PFSK-1 (cell line): Measurements from ENCODE around the gene JAK1.

Experiments used
- FOXP2 ChIP-seq: optimal IDR thresholded peaks from 2 replicates; pipeline ENCODE3; 2011; ENCODE audit warnings: borderline replicate concordance, control low read depth, inconsistent platforms; ENCODE audit not compliant: insufficient read depth; ENCODE audit errors: extremely low read length, extremely low read depth
- POLR2AphosphoS5 ChIP-seq: IDR thresholded peaks from 2 replicates; pipeline ENCODE4 v1.6.1; 2012; ENCODE audit warnings: low read depth, mild to moderate bottlenecking, control low read depth, low read length, moderate library complexity
- SIN3A ChIP-seq: IDR thresholded peaks from 2 replicates; pipeline ENCODE4 v1.6.1; 2012; ENCODE audit warnings: mild to moderate bottlenecking, low read length, moderate library complexity, borderline replicate concordance; ENCODE audit not compliant: insufficient read depth
- TAF1 ChIP-seq: IDR thresholded peaks from 2 replicates; pipeline ENCODE4 v1.6.1; 2012; ENCODE audit warnings: low read length, control low read depth, borderline replicate concordance; ENCODE audit not compliant: insufficient read depth
- TF ChIP-seq, protein P1 (sequence below), 2 experiments: IDR thresholded peaks; 2 replicates each; pipeline versions ENCODE4 v1.6.1 to v1.8.0; 2011 to 2012; ENCODE audit warnings: low read depth in 2 of 2, low read length in 2 of 2, control low read depth in 1 of 2, inconsistent platforms in 1 of 2, mild to moderate bottlenecking in 1 of 2, moderate library complexity in 1 of 2; ENCODE audit not compliant: insufficient read depth in 1 of 2

The JAK1 gene

DNA sequence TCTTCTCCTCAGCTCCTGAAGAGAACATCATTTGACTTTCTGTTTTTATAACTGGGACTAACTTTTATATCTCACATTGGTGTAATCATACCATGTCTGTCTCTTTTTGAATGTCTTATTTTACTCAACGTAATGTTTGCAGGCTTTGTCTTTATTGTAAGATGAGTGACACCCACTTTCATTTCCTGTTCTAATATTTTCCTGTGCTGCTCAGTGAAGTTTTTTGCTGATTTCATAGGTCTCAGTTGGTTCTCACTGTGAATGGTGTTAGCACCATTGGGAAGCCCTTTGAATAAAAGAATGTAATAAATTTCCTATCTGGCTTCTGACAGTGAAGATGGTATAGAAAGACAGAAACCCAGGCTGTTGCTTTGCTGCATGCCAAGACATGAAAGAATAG is 137.5 kb downstream of the JAK1 start:
- TF ChIP-seq, protein P1, sequence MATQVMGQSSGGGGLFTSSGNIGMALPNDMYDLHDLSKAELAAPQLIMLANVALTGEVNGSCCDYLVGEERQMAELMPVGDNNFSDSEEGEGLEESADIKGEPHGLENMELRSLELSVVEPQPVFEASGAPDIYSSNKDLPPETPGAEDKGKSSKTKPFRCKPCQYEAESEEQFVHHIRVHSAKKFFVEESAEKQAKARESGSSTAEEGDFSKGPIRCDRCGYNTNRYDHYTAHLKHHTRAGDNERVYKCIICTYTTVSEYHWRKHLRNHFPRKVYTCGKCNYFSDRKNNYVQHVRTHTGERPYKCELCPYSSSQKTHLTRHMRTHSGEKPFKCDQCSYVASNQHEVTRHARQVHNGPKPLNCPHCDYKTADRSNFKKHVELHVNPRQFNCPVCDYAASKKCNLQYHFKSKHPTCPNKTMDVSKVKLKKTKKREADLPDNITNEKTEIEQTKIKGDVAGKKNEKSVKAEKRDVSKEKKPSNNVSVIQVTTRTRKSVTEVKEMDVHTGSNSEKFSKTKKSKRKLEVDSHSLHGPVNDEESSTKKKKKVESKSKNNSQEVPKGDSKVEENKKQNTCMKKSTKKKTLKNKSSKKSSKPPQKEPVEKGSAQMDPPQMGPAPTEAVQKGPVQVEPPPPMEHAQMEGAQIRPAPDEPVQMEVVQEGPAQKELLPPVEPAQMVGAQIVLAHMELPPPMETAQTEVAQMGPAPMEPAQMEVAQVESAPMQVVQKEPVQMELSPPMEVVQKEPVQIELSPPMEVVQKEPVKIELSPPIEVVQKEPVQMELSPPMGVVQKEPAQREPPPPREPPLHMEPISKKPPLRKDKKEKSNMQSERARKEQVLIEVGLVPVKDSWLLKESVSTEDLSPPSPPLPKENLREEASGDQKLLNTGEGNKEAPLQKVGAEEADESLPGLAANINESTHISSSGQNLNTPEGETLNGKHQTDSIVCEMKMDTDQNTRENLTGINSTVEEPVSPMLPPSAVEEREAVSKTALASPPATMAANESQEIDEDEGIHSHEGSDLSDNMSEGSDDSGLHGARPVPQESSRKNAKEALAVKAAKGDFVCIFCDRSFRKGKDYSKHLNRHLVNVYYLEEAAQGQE (IDR thresholded peaks at IDR 0.05; ENCODE audit: insufficient read depth in 1 of 2, low read depth in 2 of 2, low read length in 2 of 2): no peak
- no peak for TF ChIP-seq FOXP2
- TF ChIP-seq SIN3A: no peak
- TF ChIP-seq TAF1: no peak
- no peak for TF ChIP-seq POLR2AphosphoS5

DNA sequence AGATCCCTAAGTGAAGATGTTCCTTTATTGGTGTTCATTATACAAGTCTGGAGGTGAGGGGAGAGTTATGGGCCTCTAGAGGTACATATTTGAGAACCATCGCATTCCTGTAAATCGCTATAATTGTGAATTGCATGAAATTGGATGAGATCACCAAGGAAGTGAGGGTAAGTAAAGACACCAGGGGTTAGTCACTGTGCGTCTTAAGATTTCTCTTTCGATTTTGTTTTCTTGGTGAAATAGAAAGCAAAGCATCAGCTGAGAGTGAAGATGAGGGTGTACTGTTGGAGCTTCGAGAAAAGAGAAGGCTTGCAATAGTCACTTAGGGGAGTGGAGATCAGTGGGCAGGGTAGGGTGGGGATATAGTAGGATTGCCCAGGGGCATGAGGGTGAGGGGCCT is 139.4 kb downstream of the JAK1 start:
- TF ChIP-seq, protein P1 (IDR thresholded peaks at IDR 0.05; ENCODE audit: insufficient read depth in 1 of 2, low read depth in 2 of 2, low read length in 2 of 2): no peak
- TF ChIP-seq SIN3A (no peak), FOXP2 (no peak), POLR2AphosphoS5 (no peak), TAF1 (no peak)

- TF ChIP-seq, protein P1 (IDR thresholded peaks at IDR 0.05; ENCODE audit: insufficient read depth in 1 of 2, low read depth in 2 of 2, low read length in 2 of 2): no peak
- TF ChIP-seq TAF1: no peak
- no peak for TF ChIP-seq POLR2AphosphoS5
- no peak for TF ChIP-seq SIN3A
- TF ChIP-seq FOXP2: no peak
Measured at GRCh38 chr1:64823691-64824476, 142.5 kb downstream of the JAK1 start.

DNA sequence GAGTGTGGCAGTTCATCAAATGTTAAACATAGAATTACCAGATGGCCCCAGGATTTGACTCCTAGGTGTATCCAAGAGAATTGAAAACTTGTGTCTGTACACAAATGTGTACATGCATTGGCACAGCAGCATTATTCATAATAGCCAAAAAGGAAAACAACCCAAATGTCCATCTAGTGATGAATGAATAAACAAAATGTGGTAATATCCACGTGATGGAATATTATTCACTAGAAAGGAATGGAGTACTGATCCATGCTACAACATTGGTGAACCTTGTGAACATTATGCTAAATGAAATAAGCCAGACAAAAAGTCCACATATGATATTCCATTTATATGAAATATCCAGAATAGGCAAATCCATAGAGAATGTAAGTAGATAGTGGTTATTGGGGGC is 143.7 kb downstream of the JAK1 start:
- TF ChIP-seq, protein P1 (IDR thresholded peaks at IDR 0.05; ENCODE audit: insufficient read depth in 1 of 2, low read depth in 2 of 2, low read length in 2 of 2): no peak
- TF ChIP-seq SIN3A: no peak
- TF ChIP-seq POLR2AphosphoS5: no peak
- TF ChIP-seq TAF1: no peak
- no peak for TF ChIP-seq FOXP2
